Measurements from ENCODE around the gene RABEP1.

DNA sequence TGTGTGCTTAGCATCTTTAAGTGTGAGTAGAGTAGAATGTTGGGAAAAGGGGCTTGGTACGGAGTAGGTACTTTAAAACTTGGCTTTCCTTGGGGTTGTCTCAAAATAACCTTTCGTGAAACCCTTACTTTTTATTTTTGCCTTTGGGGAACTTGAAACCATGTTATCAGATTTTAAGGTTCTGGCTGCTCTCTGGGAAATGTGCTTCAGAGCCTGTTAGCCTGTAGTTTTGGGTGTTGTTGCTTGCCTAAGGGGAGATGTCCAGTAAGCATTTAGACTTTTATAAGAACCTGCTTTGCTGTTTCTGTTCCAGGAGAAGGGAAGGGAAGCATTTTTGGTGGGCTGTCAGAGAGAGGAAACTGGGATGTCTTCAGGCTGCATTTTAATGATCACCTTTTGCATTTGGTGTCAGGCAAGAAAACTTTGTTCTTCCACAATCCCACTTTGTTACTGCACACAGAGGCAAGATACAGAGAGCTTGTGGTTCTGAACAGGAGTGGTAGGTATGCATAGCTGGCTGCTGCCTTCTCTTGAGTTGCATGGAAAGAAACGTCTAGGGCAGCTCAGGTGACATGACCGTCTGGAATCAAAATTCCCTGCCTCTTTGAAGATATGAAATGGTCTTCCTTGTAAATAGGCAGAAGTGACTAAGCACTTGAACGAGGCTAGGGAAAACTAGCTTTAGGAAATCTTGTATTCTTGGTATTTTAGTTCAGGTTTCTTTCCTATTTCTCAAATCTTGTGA, 1.7 kb downstream of the RABEP1 start:
- TF ChIP-seq GATA3 (IDR thresholded peaks at IDR 0.05; ENCODE audit: low read depth, low read length) (no peak), GATA2 (IDR thresholded peaks at IDR 0.05; ENCODE audit: low read depth, low read length) (no peak)
